Loucy (cell line): ENCODE data around the gene CLDND1.

Experiments used
- H2AFZ ChIP-seq: fragments of 200-600 bp; sonication (generic); 2 replicates; pipeline ENCODE4 v1.6.0; 2016; ENCODE audit warnings: antibody characterized with exemption, mild to moderate bottlenecking, low read length, moderate library complexity
- H3F3A ChIP-seq: fragments of 200-600 bp; 2 replicates; pipeline ENCODE4 v1.6.0; 2016; ENCODE audit warnings: antibody characterized with exemption, low read depth, mild to moderate bottlenecking
- H3K27me3 ChIP-seq: fragments of 200-600 bp; sonication (generic); 2 replicates; pipeline ENCODE4 v1.6.1; 2014; ENCODE audit warnings: low read length, mild to moderate bottlenecking; ENCODE audit not compliant: insufficient read depth, poor library complexity, severe bottlenecking
- H3K36me3 ChIP-seq: fragments of 200-600 bp; sonication (generic); 2 replicates; pipeline ENCODE4 v1.6.1; 2016; ENCODE audit warnings: low read length; ENCODE audit not compliant: insufficient read depth
- H3K4me1 ChIP-seq: fragments of 200-600 bp; sonication (generic); 2 replicates; pipeline ENCODE4 v1.5.1; 2014; ENCODE audit warnings: low read length, mild to moderate bottlenecking; ENCODE audit not compliant: insufficient read depth, poor library complexity, severe bottlenecking
- H3K4me2 ChIP-seq: fragments of 200-600 bp; sonication (generic); 2 replicates; pipeline ENCODE4 v1.6.0; 2014; ENCODE audit warnings: antibody characterized with exemption, low read length, low read depth, mild to moderate bottlenecking; ENCODE audit not compliant: poor library complexity, severe bottlenecking
- H3K4me3 ChIP-seq: fragments of 200-600 bp; sonication (generic); 2 replicates; pipeline ENCODE4 v1.5.1; 2014; ENCODE audit warnings: low read length, mild to moderate bottlenecking, mixed read lengths; ENCODE audit not compliant: poor library complexity, severe bottlenecking
- H3K79me2 ChIP-seq: fragments of 200-600 bp; sonication (generic); 2 replicates; pipeline ENCODE4 v1.6.1; 2014; ENCODE audit warnings: low read length; ENCODE audit not compliant: insufficient read depth
- H3K9ac ChIP-seq: fragments of 200-600 bp; sonication (generic); 2 replicates; pipeline ENCODE4 v1.6.0; 2014; ENCODE audit warnings: mild to moderate bottlenecking, low read depth, low read length, moderate library complexity; ENCODE audit not compliant: poor library complexity, severe bottlenecking
- H3K9me2 ChIP-seq: fragments of 200-600 bp; sonication (generic); replicated peaks from 2 replicates; pipeline ENCODE4 v1.6.1; 2016; ENCODE audit warnings: low read depth, low read length, mixed read lengths
- H3K9me3 ChIP-seq: fragments of 200-600 bp; sonication (generic); 2 replicates; pipeline ENCODE4 v1.6.1; 2014; ENCODE audit warnings: mild to moderate bottlenecking, antibody characterized with exemption, low read length, low read depth; ENCODE audit not compliant: insufficient read depth
- H4K20me1 ChIP-seq: fragments of 200-600 bp; sonication (generic); 2 replicates; pipeline ENCODE4 v1.6.0; 2014; ENCODE audit warnings: antibody characterized with exemption, low read length, mild to moderate bottlenecking; ENCODE audit not compliant: insufficient read depth, poor library complexity, severe bottlenecking
- EZH2phosphoT487 ChIP-seq: fragments of 200-600 bp; IDR thresholded peaks from 2 replicates; pipeline ENCODE4 v1.6.1; 2018; ENCODE audit warnings: antibody characterized with exemption, mild to moderate bottlenecking, moderate library complexity, borderline replicate concordance
- TF ChIP-seq, protein P1 (sequence below): fragments of 200-600 bp; sonication (generic); conservative IDR thresholded peaks from 2 replicates; pipeline ENCODE4 v1.5.1; 2014; ENCODE audit warnings: mild to moderate bottlenecking, antibody characterized with exemption, low read length

Gene CLDND1

DNA sequence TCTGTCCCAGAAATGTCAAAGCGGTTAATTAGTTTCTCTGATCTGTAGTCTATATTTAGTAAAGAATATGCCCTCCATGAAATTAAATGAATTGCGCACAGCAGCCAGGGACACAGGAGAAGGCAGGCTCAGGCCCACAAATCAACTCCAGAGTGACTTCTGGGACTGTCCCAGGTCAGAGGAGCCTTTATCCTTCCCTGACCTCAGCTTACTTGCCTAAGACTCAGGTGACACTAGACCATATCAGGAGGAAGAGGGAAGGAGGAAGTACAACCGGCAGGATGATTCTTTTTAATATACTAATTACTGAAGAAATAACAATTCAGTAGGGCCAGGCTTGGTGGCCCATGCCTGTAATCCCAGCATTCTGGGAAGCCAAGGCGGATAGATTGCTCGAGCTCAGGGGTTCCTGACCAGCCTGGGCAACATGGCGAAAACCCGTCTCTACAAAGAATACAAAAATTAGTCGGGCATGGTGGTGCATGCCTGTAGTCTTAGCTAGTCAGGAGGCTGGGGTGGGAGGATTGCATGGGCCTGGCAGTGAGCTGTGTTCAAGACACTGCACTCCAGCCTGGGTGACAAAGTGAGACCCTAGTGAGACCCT lies 7.3 kb upstream of the CLDND1 start:
- no peaks in the 10 kb centered on the region for H3K27me3 ChIP-seq
- H3K9me2 ChIP-seq = no peaks in the 10 kb centered on the region
- no peaks in the 10 kb centered on the region for H3K9me3 ChIP-seq
- H2AFZ ChIP-seq = no peak overlapping the region
- H4K20me1 ChIP-seq = no peaks in the 10 kb centered on the region
- H3F3A ChIP-seq = no peaks in the 10 kb centered on the region
- H3K9ac ChIP-seq = no peak overlapping the region
- no peak overlapping the region for H3K4me3 ChIP-seq
- H3K4me2 ChIP-seq = no peak overlapping the region
- H3K79me2 ChIP-seq = no peaks in the 10 kb centered on the region
- TF ChIP-seq, protein P1, sequence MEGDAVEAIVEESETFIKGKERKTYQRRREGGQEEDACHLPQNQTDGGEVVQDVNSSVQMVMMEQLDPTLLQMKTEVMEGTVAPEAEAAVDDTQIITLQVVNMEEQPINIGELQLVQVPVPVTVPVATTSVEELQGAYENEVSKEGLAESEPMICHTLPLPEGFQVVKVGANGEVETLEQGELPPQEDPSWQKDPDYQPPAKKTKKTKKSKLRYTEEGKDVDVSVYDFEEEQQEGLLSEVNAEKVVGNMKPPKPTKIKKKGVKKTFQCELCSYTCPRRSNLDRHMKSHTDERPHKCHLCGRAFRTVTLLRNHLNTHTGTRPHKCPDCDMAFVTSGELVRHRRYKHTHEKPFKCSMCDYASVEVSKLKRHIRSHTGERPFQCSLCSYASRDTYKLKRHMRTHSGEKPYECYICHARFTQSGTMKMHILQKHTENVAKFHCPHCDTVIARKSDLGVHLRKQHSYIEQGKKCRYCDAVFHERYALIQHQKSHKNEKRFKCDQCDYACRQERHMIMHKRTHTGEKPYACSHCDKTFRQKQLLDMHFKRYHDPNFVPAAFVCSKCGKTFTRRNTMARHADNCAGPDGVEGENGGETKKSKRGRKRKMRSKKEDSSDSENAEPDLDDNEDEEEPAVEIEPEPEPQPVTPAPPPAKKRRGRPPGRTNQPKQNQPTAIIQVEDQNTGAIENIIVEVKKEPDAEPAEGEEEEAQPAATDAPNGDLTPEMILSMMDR = no peak
- TF ChIP-seq EZH2phosphoT487 = no peak
- peaks cover 6% of the 10 kb centered on the region for H3K4me1 ChIP-seq
- H3K36me3 ChIP-seq = no peaks in the 10 kb centered on the region

DNA sequence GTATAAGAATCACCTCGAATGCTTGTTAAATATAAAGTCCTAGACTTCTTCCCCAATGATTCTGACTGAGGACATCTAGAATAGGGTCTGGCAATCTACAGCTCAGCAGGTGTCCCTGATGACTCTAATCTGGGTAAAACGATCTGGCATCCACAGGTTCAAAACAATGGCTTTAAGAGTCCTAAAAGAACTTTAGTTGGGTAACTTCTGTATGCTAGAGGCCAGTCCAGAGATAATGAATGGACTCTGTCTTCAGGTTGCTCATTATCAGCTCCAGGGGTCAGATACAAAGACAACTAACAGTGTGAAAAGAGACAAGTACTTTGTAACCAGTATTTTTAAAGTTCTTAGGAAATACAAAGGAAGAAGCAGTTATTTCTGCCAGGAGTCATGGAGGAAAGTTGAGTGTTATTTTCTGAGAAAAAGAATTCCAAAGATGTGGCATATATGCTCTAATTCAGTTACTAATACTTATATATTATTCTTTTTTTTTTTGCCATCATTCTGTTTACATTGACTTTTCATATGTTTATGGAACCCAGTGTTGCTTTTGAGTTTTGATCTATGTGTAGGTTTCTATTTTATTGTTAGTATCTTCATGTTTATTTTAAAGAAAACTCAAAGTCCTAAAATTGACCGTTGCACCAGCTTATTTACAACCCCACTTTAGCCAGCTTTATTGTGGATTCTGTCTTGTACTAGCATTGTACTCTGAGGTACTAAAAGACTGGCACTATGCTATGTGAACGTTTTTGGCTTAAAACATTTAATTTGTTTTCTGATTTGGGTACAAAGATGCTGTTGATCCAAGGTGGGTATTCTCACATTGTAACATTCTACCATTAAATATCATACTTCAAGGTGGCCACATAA lies 6.0 kb upstream of the CLDND1 start:
- Histone ChIP-seq H3K4me3 (no peak overlapping the region), H3K79me2 (no peaks in the 10 kb centered on the region), H3F3A (no peaks in the 10 kb centered on the region), H3K27me3 (no peaks in the 10 kb centered on the region), H3K9me3 (no peaks in the 10 kb centered on the region), H3K4me1 (peaks cover 6% of the 10 kb centered on the region), H3K9ac (no peak overlapping the region), H3K9me2 (no peaks in the 10 kb centered on the region), H4K20me1 (no peaks in the 10 kb centered on the region), H3K4me2 (no peak overlapping the region), H3K36me3 (no peaks in the 10 kb centered on the region), H2AFZ (no peak overlapping the region)
- TF ChIP-seq, protein P1 = no peak
- TF ChIP-seq EZH2phosphoT487 = no peak

DNA sequence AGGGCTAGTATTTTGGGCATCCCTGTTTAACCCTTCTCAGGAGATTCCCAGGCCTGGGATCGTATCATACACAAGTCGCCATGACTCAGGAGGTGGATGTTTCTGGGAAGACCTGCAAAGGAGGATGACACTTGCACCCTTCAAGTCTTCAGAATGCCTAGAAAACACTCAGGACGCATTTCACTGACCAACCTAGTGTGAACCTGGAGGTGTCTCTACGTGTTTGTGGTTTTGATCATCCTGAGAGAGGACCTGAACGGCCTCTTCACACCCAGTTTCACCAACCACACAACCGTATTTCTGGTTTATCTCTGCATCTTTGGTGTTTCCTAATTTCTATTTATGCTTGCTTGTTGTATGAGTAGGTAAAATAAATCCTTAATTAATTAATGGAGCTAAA lies 2.8 kb upstream of the CLDND1 start:
- Histone ChIP-seq H4K20me1 (peaks cover 11% of the 10 kb centered on the region), H3K36me3 (no peaks in the 10 kb centered on the region), H3K27me3 (no peaks in the 10 kb centered on the region), H3K9me2 (no peaks in the 10 kb centered on the region), H3K4me2 (no peak overlapping the region), H2AFZ (no peak overlapping the region), H3K79me2 (peaks cover 21% of the 10 kb centered on the region), H3K4me3 (no peak overlapping the region), H3K9me3 (no peaks in the 10 kb centered on the region), H3K4me1 (peaks cover 22% of the 10 kb centered on the region), H3F3A (no peaks in the 10 kb centered on the region), H3K9ac (no peak overlapping the region)
- TF ChIP-seq, protein P1 = no peak
- no peak for TF ChIP-seq EZH2phosphoT487
